CD4-positive, alpha-beta T cell treated with Interleukin-17A for 1 hour (primary cell): ENCODE measurements around the gene HTR6.
A peak's percentile ranks its signal among the peaks of the same experiment; 100 is the strongest.

ENCODE experiments used
- DNase-seq: peaks from one replicate; pipeline ENCODE4 v3.0.0-alpha.2; 2020

HTR6 gene

DNA sequence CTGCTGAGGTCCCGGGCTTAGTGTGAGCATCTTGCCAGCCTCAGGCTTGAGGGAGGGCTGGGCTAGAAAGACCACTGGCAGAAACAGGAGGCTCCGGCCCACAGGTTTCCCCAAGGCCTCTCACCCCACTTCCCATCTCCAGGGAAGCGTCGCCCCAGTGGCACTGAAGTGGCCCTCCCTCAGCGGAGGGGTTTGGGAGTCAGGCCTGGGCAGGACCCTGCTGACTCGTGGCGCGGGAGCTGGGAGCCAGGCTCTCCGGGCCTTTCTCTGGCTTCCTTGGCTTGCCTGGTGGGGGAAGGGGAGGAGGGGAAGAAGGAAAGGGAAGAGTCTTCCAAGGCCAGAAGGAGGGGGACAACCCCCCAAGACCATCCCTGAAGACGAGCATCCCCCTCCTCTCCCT is 7.2 kb upstream of the HTR6 start:
- DNase-seq, result no peak

DNA sequence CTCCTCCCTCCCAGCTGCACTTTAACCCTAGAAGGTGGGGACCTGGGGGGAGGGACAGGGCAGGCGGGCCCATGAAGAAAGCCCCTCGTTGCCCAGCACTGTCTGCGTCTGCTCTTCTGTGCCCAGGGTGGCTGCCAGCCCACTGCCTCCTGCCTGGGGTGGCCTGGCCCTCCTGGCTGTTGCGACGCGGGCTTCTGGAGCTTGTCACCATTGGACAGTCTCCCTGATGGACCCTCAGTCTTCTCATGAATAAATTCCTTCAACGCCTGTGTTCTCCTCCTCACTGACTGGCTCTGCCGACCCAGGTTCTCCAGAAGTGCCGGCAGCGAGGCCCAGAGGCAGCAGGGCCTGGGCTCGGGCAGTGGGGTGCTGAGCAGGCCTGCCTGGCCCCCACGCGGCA is 6.5 kb upstream of the HTR6 start:
- no peak for DNase-seq

DNA sequence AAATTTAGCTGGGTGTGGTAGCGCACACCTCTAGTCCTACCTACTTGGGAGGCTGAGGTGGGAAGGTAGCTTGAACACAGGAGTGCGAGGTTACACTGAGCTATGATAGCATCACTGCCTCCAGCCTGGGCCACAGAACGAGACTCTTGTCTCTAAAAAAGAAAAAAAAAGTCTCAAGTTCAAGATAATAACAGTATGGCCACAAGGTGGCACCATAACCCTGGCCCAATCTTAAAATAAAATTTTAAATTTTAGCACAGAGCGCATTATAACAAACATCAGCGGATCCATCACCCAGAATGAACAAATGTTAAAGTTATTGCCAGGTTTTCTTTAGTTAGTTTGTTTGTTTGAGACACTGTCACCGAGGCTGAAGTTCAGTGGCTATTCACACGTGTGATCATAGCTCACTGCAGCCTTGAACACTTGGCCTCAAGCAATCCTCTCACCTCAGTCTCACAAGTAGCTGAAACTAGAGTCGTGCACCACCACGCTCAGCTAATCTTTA is 2.9 kb upstream of the HTR6 start:
- DNase-seq, result peak; percentile 71

DNA sequence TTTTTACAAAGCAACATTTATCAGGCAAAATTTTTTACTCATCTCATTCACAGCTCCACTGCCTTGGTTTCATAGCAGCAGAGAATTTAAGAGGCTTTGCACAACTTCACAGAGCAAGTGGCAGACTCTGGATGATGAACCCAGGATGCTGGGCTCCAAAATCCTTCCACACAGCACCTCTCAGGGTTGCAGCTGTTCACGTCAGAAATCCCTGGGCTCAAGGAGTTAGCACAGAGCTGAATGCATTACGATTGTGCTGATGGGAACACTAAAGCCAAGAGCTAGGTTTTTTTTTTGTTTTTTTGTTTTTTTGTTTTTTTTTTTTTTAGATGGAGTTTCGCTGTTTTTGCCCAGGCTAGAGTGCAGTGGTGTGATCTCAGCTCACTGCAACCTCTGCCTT is 2.4 kb upstream of the HTR6 start:
- DNase-seq, result no peak

DNA sequence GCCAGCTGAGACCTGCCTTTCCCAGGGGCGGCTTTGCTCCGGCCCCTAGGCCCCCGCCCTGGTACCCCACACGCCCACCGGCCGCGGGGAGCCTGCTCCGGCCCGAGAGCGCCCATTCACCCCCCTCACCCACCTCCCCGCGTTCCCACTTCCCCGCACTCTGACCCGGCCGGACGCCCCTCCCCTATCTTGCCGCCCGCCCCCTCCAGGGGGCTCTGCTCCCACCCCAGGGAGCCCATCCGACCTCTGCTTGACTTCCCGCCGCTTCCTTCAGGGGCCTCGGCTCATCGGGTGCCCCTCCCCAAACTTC is 466 bp downstream of the HTR6 start:
- no peak for DNase-seq

DNA sequence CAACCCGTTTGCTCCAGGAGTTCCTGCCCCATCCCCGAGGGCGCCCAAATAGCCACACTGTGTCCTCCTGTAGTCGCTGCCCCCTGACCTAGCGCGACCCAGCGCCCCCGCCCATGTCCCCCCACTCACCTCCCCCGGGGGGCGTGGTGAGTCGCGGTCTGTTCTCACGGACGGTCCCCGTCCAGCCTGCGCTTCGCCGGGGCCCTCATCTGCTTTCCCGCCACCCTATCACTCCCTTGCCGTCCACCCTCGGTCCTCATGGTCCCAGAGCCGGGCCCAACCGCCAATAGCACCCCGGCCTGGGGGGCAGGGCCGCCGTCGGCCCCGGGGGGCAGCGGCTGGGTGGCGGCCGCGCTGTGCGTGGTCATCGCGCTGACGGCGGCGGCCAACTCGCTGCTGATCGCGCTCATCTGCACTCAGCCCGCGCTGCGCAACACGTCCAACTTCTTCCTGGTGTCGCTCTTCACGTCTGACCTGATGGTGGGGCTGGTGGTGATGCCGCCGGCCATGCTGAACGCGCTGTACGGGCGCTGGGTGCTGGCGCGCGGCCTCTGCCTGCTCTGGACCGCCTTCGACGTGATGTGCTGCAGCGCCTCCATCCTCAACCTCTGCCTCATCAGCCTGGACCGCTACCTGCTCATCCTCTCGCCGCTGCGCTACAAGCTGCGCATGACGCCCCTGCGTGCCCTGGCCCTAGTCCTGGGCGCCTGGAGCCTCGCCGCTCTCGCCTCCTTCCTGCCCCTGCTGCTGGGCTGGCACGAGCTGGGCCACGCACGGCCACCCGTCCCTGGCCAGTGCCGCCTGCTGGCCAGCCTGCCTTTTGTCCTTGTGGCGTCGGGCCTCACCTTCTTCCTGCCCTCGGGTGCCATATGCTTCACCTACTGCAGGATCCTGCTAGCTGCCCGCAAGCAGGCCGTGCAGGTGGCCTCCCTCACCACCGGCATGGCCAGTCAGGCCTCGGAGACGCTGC is 1.1 kb downstream of the HTR6 start:
- no peak for DNase-seq

DNA sequence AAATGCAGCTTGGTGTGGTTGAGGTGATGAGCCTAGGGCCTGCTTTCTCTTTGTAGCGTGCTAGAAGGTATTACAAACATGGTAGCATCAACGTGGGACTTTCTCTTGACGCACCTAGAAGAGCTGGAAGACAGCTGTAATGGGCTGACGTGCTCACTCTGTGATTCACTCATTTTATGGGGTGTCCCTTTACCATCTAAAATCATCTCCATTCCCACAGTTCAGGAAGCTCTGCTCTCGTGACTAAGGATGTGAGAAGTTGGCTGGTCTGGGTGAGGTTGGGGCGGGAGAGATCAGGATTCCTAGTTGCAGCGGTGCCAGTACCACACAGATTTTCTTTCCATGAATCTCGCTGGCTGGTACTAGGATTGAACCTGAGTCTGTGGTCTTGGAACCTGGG is 4.2 kb downstream of the HTR6 start:
- DNase-seq, result no peak

DNA sequence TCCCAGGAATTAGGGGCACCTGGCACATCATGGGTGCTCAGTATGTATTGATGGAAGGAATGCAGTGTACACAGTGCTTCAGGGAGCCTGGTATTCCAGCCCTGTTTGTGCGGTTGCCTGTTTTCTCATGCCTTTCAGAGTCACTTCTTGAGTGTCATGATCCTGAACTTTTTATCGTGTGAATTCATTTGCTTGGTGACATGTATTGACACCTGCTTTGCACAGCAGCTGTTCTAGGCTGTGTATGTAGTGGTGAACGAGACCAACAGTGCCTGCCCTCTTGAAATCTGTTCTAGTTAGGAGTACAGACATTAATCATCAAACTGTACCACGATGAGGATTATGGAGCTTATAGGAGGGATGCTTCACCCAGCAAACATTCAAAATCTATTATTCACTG is 6.1 kb downstream of the HTR6 start:
- DNase-seq, result no peak

DNA sequence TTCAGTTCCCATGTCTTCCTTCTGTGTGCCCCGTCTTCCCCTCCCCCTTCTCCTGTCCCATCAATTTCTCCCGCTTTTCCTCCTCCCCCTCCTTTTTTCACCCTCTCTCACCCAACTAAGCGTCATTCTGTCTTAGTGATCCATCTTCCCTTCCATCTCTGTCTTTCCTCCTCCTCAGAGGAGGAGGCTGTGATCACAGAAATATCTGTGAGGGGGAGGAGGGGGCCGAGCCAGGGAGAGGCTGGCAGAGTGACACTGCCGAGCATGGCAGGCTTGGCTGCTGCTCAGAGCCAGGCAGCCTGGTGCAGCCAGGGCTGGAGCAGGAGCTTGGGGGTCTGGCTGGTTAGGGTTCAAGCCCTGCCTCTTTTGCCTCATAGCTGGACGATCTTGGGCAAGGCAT is 7.6 kb downstream of the HTR6 start:
- no peak for DNase-seq

DNA sequence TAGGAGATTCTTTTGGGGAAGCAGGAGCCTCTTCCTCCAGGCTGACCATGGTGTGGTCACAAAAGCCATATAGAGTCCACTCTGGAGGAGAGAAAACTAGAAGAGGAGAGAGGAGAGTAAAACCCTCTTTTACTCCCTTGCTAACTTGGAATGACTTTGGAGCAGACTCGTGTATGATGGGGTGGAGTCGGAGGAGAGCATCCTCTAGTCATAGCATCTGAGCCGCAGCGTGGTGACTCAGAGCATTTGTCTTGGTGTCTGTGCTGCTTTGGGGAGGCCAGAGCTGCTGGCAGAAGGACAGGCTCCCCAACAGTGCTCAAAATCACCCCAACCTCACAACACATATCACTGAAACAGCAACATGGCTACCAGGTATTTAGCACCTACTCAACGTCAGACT is 11.1 kb downstream of the HTR6 start:
- no peak for DNase-seq

DNA sequence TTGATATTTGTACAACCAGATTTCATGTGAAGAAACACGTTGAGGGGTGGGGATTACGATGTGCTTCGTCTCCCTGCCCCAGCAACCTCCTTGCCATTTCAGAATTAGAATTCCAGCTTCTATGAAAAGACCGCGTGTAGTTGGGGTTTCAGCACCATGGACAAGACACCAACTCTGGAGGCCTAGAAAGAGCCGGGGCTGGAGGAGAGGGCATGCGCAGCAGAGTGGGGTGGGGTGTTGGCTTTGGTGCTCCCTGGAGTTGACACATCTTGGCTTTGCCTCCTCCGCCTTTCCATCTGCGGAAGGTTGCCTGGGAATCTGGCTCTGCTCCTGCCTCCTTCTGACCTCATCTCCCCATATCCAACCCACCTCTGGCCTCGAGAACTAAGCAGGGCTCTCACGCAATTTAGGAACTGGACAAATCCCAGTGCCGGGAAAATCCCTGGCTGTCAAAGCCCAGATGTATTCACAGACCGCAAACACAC is 11.8 kb downstream of the HTR6 start:
- peak; percentile 14 for DNase-seq

DNA sequence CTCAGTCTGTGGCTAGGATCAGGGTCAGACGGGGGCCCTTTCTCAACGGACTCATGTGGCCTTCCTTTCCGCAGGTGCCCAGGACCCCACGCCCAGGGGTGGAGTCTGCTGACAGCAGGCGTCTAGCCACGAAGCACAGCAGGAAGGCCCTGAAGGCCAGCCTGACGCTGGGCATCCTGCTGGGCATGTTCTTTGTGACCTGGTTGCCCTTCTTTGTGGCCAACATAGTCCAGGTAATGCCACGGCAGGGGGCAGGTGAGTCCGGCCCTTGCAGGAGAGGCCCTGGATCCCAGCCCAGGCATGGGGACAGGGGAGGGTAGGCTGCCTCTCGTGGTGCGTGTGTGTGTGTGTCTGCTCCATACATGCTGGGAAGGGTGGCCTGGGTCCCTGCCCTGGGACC is 13.8 kb downstream of the HTR6 start:
- DNase-seq, result no peak

DNA sequence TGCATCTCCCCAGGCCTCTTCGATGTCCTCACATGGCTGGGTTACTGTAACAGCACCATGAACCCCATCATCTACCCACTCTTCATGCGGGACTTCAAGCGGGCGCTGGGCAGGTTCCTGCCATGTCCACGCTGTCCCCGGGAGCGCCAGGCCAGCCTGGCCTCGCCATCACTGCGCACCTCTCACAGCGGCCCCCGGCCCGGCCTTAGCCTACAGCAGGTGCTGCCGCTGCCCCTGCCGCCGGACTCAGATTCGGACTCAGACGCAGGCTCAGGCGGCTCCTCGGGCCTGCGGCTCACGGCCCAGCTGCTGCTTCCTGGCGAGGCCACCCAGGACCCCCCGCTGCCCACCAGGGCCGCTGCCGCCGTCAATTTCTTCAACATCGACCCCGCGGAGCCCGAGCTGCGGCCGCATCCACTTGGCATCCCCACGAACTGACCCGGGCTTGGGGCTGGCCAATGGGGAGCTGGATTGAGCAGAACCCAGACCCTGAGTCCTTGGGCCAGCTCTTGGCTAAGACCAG is 14.3 kb downstream of the HTR6 start:
- DNase-seq, result no peak

DNA sequence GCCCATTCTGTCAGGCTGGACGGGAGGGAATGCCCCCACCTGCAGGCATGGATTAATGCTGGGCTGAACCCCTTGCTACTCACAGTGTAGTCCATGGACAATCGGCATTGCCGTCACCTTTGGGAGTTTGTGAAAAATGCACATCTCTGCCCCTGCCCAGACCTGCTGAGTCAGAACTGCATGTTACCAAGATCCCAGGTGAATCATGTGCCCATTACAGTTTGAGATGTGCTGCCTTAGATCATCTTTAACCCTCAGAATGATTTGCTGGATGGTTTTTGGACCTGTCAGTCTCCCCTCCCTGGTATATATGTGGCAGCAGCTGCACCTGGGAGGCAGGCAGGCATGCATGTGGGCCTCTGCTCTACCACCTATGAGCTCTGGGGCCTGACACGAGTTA is 15.0 kb downstream of the HTR6 start:
- DNase-seq, result no peak

DNA sequence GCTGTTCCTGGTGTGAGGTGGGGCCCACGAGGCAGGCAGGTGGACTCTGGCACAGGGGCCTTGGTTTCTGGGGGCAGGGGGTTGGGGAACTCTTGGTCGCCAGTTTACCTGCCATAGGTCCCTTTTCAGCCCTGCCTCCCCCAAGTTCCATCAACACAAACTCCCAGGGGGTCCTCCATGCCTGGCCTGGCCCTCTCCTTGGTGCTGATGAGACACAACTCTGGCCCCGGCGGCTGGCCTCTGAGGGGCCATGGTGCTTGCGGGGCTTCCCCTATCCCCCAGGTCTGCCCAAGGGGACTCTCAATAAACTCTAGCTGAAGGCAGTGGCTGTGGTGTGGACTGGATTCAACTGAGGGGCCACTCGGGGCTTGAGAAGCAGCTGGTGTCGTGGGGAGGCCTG is 16.0 kb downstream of the HTR6 start:
- no peak for DNase-seq

DNA sequence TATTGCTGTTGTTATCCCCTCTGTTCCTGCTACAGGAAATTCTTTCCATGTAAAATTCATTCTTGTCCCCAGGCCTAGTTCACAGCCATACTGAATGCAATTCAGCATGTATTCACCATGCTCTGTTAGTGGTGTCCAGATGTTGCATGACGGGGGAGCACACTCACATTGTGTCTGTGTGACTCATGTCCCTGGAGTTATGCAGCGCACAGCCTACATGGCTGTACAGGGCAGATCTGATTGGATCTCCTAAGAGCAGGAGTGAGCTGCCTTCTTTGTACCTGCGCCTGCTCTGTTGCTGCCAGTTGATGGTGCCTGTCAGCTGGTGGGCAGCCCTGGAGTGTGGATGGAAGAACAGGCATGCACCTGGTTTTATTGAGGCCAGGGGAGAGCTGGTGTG is 17.6 kb downstream of the HTR6 start:
- no peak for DNase-seq

DNA sequence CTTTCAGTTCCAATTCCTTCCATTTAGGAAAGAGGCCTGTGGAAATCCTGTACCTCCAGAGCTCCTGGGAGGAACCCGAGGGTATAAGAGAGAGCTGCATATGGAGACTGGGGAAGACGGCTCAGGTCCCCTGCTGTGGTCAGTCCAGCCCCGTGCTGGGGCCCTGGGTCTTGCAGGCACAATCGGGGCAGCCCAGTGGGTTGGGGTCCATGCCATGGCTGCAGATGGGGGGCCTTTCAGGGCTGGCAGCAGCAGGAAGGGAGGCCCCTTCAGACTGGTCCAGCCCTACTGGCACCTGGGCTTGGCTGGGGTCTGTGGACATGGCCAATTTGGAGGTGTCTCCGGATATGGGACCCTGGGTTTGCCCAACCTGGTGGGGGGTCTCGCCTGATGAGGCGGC is 18.2 kb downstream of the HTR6 start:
- no peak for DNase-seq

DNA sequence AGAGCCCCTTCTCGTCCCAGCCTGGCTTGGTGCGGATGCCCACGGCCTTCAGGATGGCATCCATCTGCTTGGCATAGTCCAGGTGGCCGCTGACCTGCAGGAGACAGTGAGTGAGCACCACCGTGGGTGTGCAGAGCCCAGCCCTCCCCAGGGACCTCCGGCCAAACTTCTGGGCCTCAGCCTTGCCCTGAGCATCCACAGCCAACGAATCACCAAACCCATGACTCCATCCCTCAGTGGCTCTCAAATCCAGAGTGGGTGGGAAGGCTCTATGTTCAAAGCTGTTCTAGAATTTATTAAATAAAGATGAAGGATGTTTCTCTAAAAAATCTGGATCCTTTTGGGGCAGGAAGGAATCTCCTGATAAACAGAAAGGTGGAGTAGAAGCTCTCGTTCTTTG is 18.7 kb downstream of the HTR6 start:
- no peak for DNase-seq

DNA sequence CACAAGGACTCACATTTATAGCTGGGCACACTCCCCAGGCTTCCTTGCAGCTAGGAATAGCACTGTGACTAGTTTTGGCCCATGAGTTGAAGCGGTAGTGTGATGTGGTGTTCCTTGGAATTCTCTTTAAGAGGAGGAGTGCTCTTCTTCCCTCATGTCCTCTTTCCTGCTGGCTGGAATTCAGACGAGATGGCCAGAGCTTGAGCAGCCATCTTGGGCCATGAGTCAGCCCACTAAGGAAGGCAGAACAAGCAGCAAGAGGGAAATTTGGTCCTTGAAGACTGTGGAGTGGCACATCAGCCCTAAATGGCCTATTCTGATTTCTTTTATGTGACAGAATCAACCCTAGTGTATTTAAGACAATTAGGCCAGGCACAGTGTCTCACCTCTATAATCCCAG is 20.0 kb downstream of the HTR6 start:
- DNase-seq, result no peak

DNA sequence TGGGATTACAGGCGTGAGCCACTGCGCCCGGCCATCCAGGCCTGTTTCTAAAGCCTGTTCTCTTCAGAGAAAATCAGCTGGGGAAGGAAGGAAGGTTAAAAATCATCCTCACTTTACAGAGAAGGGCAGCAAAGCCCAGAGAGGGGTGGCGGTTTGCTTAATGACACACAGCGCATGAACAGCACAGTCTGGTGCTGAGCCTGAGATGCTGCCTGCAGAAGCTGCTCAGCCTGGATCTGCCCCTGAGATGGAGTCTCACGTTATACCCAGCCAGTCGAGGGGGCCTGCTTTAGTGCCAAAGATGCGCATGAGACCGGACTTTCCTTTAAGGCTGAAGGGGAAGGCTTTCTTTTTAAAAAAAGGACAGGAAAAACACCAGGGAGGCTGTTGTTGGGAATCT is 21.3 kb downstream of the HTR6 start:
- no peak for DNase-seq

DNA sequence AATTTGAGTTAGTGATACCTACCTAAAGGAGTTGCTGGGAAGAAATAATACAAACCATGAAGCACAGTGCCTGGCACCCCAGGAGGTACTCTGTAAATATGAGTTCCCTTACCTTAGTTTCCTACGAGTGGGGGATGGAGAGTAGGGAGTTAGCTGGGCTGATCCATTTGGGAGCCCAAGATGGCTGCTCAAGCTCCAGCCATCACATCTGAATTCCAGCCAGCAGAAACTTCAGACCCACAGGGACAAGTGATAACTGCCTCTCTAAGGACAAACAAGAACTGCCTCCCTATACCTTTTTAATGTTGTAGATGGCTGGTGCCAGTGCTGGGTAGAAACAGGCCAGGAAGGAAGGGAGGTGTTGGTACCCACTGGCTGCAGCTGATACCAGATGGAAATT is 22.7 kb downstream of the HTR6 start:
- no peak for DNase-seq

DNA sequence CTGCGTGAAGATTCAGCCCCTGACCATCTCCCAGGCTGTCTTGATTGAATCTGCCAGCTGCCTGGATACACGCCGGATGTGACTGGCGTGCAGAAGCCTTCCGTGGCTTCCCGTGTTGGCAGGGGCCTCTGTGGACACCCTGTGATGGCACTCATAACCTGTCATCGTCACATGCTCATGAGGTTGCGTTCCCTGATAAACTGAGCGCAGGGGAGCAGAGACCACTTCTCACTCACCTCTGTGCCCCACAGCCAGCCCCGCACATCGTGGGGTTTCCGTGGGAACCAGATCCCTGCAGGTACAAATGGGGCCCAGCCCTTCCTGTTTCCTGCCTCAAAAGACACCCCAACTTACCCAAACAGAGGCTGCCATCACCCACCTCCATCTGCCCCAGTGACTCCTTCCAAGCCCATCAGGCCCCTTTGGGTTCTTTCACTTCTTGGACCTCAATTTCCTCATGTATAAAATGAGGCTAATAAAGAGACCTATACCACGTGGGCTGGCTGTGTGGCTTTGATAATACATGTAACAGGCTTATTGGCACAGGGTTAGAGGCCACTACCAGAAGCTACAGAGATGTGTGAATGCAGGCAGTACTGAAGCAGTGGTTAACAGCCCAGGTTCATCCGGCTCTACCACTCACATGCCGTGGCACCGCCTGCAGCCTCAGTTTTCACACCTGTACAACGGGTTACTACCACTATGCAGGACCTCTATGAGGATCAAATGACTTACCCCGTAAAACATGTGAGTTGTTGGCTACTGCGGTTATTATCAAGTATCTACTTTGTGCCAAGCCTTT is 23.6 kb downstream of the HTR6 start:
- peak; percentile 73 for DNase-seq

DNA sequence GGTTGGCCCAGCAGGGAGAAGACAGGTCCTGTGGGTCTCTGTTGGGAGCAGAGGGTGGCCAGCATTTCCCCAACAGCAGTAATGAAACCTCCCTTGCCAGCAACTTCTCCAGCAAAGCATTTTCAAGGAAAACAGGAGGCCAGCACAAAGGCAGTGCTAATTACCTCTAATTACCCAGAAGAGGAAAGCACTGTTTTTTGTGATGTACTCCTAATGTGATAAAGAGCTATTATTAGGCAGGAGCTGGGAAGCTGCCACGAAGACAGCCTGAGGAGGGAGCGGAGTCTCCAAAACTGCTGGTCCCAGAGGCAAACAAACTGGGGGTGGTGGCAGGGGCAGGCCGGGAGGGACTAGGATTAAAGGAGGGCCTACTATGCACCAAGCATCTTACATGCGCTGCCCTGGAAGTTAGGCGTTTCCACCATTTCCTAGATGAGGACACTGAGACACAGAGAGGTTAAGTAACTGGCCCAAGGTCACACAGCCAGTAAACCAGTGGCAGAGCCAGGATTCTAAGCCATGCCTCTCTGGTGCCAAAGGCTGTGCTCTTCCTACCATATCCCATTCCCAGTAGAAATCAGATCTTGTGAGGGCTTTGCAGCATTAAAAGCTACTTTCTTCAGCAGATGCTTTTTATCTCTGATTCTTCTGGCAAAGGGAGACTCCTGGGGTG is 24.5 kb downstream of the HTR6 start:
- DNase-seq, result no peak
